ENCODE data around the gene LAMTOR2. TPM values are rescaled to one million over a fixed set of nuclear protein-coding genes. Genes with fewer than 3 reads are reported as not detected.

The LAMTOR2 gene
- total and polyA plus RNA-seq, 2 of the 8 experiments (the other 6 are each of a cell fraction or from before 2014, with no cell fraction given) = 54.7 to 122 TPM

DNA sequence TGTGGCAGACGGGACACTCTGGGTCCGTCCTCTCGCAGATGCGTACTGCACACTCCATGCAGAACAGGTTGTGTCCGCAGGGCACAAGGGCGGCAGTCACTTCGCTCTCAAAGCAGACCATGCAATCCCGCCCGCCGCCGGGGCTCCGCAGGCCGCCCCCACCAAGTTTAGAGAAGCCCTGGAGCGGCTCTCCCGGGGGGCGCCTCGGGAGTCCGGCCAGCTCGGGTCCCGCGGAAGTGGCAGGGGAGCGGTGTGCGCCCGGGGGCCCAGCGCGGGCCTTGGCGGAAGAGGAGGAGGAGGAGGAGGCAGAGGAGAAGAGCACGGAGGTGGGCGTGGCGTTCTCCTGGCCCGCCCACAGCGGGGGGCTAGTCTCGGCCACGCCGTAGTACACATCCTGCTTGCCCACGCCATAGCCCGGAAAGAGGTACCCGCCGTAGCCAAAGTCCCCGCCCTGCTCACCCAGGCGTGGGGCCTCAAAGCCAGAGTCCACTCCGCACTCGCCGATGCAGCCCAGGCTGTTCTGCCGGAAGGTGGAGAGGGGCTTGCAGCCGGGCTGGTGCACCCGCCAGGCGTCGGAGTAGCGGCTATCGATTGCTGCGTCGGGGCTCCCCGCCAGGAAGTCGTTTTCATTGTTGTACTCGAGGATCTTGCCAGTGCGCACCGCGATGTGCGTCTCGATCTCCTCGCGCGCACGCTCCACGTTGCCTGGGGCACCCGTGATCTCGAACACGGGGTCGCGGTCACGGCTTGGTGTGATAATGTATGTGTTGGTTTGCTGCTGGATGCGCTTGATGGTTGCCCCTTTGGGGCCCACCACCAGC is 22.2 kb downstream of the LAMTOR2 start:
- peak overlapping the region in 3 of 4 experiments; percentile 2 to 44 (median 4); a peak in 5 of 8 replicates for H3K4me3 ChIP-seq (ENCODE audit: extremely low read depth in 1 of 4, insufficient read depth in 2 of 4, low read depth in 3 of 4, low read length in 4 of 4)
- peak overlapping the region; percentile 52 for H2BK120ac ChIP-seq (replicated peaks; ENCODE audit: low read depth, low read length)
- H3K56ac ChIP-seq (replicated peaks; ENCODE audit: insufficient read length, low read depth, low read length) = no peak overlapping the region
- peak overlapping the region; percentile 47 for H4K8ac ChIP-seq (ENCODE audit: extremely low read depth, insufficient read depth, low read length)
- WGBS, 2 experiments (ENCODE audit: extremely low coverage in 1 of 2, insufficient coverage in 1 of 2, insufficient read length in 1 of 2, insufficient replicate concordance in 2 of 2, low coverage in 1 of 2, low lambda C conversion rate in 2 of 2, missing lambda C conversion rate in 1 of 2) = 54% methylated on average over 60 of the region's 73 CpGs; no CpG with 5 or more reads in 1 of the 2 experiments
- H4K91ac ChIP-seq (replicated peaks; ENCODE audit: insufficient read length, low read length) = peak overlapping the region; percentile 96
- peak; percentile 56 for TF ChIP-seq ASH2L (IDR thresholded peaks at IDR 0.05; ENCODE audit: low read length)
- no peak for TF ChIP-seq NANOG (IDR thresholded peaks at IDR 0.05; ENCODE audit: insufficient read depth, low read depth, low read length, poor library complexity, severe bottlenecking)
- TF ChIP-seq CHD1 (IDR thresholded peaks at IDR 0.05; ENCODE audit: low read depth, low read length) = no peak
- TF ChIP-seq BACH1 (IDR thresholded peaks at IDR 0.05; ENCODE audit: low read length) = no peak
- TF ChIP-seq, protein P1, sequence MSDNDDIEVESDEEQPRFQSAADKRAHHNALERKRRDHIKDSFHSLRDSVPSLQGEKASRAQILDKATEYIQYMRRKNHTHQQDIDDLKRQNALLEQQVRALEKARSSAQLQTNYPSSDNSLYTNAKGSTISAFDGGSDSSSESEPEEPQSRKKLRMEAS (IDR thresholded peaks at IDR 0.05) = peak; percentile 42; the same call in 1 of the 2 replicates
- peak overlapping the region; percentile 47 to 79 for H3K4me2 ChIP-seq (ENCODE audit: insufficient read depth in 1 of 2, low read depth in 2 of 2, low read length in 2 of 2)
- ChIA-PET CTCF (ENCODE audit: partially characterized antibody) (interaction anchor here (1.3 to 2.5 kb wide), 2 partner anchors 9 to 12 kb away, joined by 3 to 33 read pairs; no protein-coding TSS in a partner anchor), POLR2A (ENCODE audit: partially characterized antibody) (interaction anchor here (0.8 to 9.7 kb wide), 3 partner anchors 18 to 108 kb away, joined by 3 to 88 read pairs (median 5); partner anchors contain the start of gene RAB25)
- H3K36me3 ChIP-seq (ENCODE audit: control insufficient read depth in 2 of 4, insufficient read depth in 4 of 4, low read length in 3 of 4) = peaks cover 4 to 34% (median 10%) of the 10 kb centered on the region in 4 experiments; a peak in 6 of 8 replicates
- peak overlapping the region; percentile 92 for H2BK5ac ChIP-seq (ENCODE audit: low read depth, low read length)
- H2AFZ ChIP-seq (ENCODE audit: low read length) = no peak overlapping the region
- peak overlapping the region; percentile 63 for H3K4ac ChIP-seq (replicated peaks; ENCODE audit: insufficient read length, low read depth, low read length)
- H3K9ac ChIP-seq (replicated peaks in 1 of 4; ENCODE audit: extremely low read depth in 1 of 4, low read depth in 3 of 4, low read length in 3 of 4) = peak overlapping the region in 1 of 4 experiments; percentile 26; a peak in 1 of 7 replicates
- peaks cover 19 to 63% of the 10 kb centered on the region in 2 experiments for H3K79me2 ChIP-seq (ENCODE audit: control insufficient read depth in 1 of 2, insufficient read depth in 2 of 2, low read length in 2 of 2)
- H3K9me3 ChIP-seq (ENCODE audit: insufficient read depth in 2 of 2, low read depth in 1 of 2, low read length in 1 of 2) = no peaks in the 10 kb centered on the region
- H3K23ac ChIP-seq (ENCODE audit: insufficient read length) = no peak overlapping the region
- no peaks in the 10 kb centered on the region for H3K27me3 ChIP-seq (replicated peaks in 1 of 4; ENCODE audit: control insufficient read depth in 3 of 4, extremely low read depth in 1 of 4, insufficient read depth in 3 of 4, low read length in 3 of 4)
- H4K5ac ChIP-seq (ENCODE audit: insufficient read length, low read depth, low read length) = peak overlapping the region; percentile 34
- no peak overlapping the region for H3K14ac ChIP-seq (ENCODE audit: insufficient read length)
- peak overlapping the region; percentile 80 for H2BK20ac ChIP-seq (ENCODE audit: low read length)
- peak overlapping the region; percentile 95 for H2AK5ac ChIP-seq (ENCODE audit: low read depth, low read length)
- H3K18ac ChIP-seq (ENCODE audit: extremely low read depth, low read length) = peak overlapping the region; percentile 91
- H3K23me2 ChIP-seq (ENCODE audit: low read depth, low read length) = peaks cover 12% of the 10 kb centered on the region
- H4K20me1 ChIP-seq (replicated peaks in 1 of 2; ENCODE audit: control insufficient read depth in 1 of 2, insufficient read depth in 2 of 2, low read length in 2 of 2) = peaks cover 10 to 33% of the 10 kb centered on the region in 2 experiments
- peak overlapping the region; percentile 99 for H2BK15ac ChIP-seq (ENCODE audit: low read length)
- H3K79me1 ChIP-seq (ENCODE audit: low read depth, low read length) = peaks cover 21% of the 10 kb centered on the region
- H3K4me1 ChIP-seq (replicated peaks in 1 of 4; ENCODE audit: control insufficient read depth in 3 of 4, insufficient read depth in 4 of 4, low read length in 3 of 4) = peaks cover 24 to 57% (median 47%) of the 10 kb centered on the region in 4 experiments
- no peak for FAIRE-seq
- peak in 1 of 2 experiments; percentile 84 for DNase-seq (ENCODE audit: low read depth in 1 of 2, low spot score in 2 of 2)
- peak overlapping the region; percentile 91; the same call in 1 of the 2 replicates for H2BK12ac ChIP-seq (ENCODE audit: low read depth, low read length)
- peak overlapping the region; percentile 53; the same call in 1 of the 2 replicates for H3K27ac ChIP-seq (ENCODE audit: low read depth, low read length)
